Fibroblast of mammary gland (primary cell): Measurements from ENCODE around the gene SLC7A5.
"Not testable (repeated sequence)": the region's sequence is repeated elsewhere in the genome, so short reads cannot be mapped to it uniquely, and the experiment has no call there.

ENCODE experiments used
- DNase-seq: peaks from one replicate; pipeline ENCODE4 v3.0.0-alpha.2; 2010; ENCODE audit warnings: low read depth
- H3K4me3 ChIP-seq: 2 replicates; pipeline ENCODE4 v1.5.1; 2011; ENCODE audit warnings: low read depth, mild to moderate bottlenecking, low read length, moderate library complexity; ENCODE audit not compliant: control insufficient read depth
- CTCF ChIP-seq: conservative IDR thresholded peaks from 2 replicates; pipeline ENCODE4 v1.5.1; 2011; ENCODE audit warnings: low read depth, low read length, inconsistent platforms; ENCODE audit not compliant: control insufficient read depth, insufficient read depth

The SLC7A5 gene

GRCh38 chr16:87860553-87861299 is 8.6 kb downstream of the SLC7A5 start:
- no peak for TF ChIP-seq CTCF
- DNase-seq: peak; percentile 58
- no peak overlapping the region for H3K4me3 ChIP-seq

GRCh38 chr16:87858151-87858993 is 10.9 kb downstream of the SLC7A5 start:
- not testable (repeated sequence) for DNase-seq, H3K4me3 ChIP-seq

- H3K4me3 ChIP-seq: no peak overlapping the region
- no peak for TF ChIP-seq CTCF
- DNase-seq: no peak
Measured at GRCh38 chr16:87856791-87857228, 12.5 kb downstream of the SLC7A5 start.

- TF ChIP-seq CTCF: no peak
- H3K4me3 ChIP-seq: no peak overlapping the region
- peak; percentile 17 for DNase-seq
Measured at GRCh38 chr16:87855852-87856715, 13.2 kb downstream of the SLC7A5 start.

GRCh38 chr16:87854907-87855683 is 14.2 kb downstream of the SLC7A5 start:
- TF ChIP-seq CTCF: no peak
- no peak overlapping the region for H3K4me3 ChIP-seq
- DNase-seq: no peak

GRCh38 chr16:87854053-87854906 is 15.0 kb downstream of the SLC7A5 start:
- no peak for DNase-seq
- no peak for TF ChIP-seq CTCF
- H3K4me3 ChIP-seq: peak overlapping the region; percentile 43
